SK-N-SH treated with all-trans-retinoic acid at 6 μM for 48 hours (cell line): ENCODE data around the gene CYP2A6.
"Not testable (repeated sequence)": the region's sequence is repeated elsewhere in the genome, so short reads cannot be mapped to it uniquely, and the experiment has no call there.

ENCODE experiments used
- BACH2 ChIP-seq: fragments of 250-450 bp; sonication (Bioruptor Pico); IDR thresholded peaks from 2 replicates; pipeline ENCODE4 v1.9.0; 2021; ENCODE audit warnings: mild to moderate bottlenecking, borderline replicate concordance
- OSR1 ChIP-seq: fragments of 250-450 bp; sonication (Bioruptor Pico); IDR thresholded peaks from 2 replicates; pipeline ENCODE4 v1.8.0; 2022; ENCODE audit warnings: moderate library complexity, mild to moderate bottlenecking, inconsistent platforms
- RARB ChIP-seq: fragments of 250-450 bp; sonication (Bioruptor Pico); IDR thresholded peaks from 2 replicates; pipeline ENCODE4 v1.8.0; 2021; ENCODE audit warnings: mild to moderate bottlenecking, moderate library complexity
- SNAI2 ChIP-seq: fragments of 250-450 bp; sonication (Bioruptor Pico); IDR thresholded peaks from 2 replicates; pipeline ENCODE4 v1.5.0; 2020; ENCODE audit warnings: mild to moderate bottlenecking, moderate library complexity
- ZC3H10 ChIP-seq: fragments of 250-450 bp; sonication (Bioruptor Pico); IDR thresholded peaks from 2 replicates; pipeline ENCODE4 v1.5.1; 2021; ENCODE audit warnings: mild to moderate bottlenecking, moderate library complexity
- ZFP3 ChIP-seq: fragments of 250-450 bp; sonication (Bioruptor Pico); IDR thresholded peaks from 2 replicates; pipeline ENCODE4 v1.5.0; 2020; ENCODE audit warnings: mild to moderate bottlenecking, moderate library complexity
- ZFP30 ChIP-seq: fragments of 450-650 bp; formaldehyde crosslinking; IDR thresholded peaks from 2 replicates; pipeline ENCODE4 v1.5.0; 2022; ENCODE audit warnings: mild to moderate bottlenecking, moderate library complexity
- ZNF565 ChIP-seq: fragments of 450-650 bp; formaldehyde crosslinking; conservative IDR thresholded peaks from 2 replicates; pipeline ENCODE4 v1.5.0; 2020; ENCODE audit warnings: low read depth, mild to moderate bottlenecking, moderate library complexity
- ZNF70 ChIP-seq: fragments of 450-650 bp; formaldehyde crosslinking; IDR thresholded peaks from 2 replicates; pipeline ENCODE4 v1.5.0; 2020; ENCODE audit warnings: mild to moderate bottlenecking, moderate library complexity
- TF ChIP-seq, protein P1 (sequence below): fragments of 250-450 bp; sonication (Bioruptor Pico); IDR thresholded peaks from 2 replicates; pipeline ENCODE4 v1.5.1; 2020; ENCODE audit warnings: low read depth, mild to moderate bottlenecking, moderate library complexity
- TF ChIP-seq, protein P2 (sequence below): fragments of 250-450 bp; sonication (Bioruptor Pico); IDR thresholded peaks from 2 replicates; pipeline ENCODE4 v1.8.0; 2020; ENCODE audit warnings: mild to moderate bottlenecking, moderate library complexity, borderline replicate concordance

DNA sequence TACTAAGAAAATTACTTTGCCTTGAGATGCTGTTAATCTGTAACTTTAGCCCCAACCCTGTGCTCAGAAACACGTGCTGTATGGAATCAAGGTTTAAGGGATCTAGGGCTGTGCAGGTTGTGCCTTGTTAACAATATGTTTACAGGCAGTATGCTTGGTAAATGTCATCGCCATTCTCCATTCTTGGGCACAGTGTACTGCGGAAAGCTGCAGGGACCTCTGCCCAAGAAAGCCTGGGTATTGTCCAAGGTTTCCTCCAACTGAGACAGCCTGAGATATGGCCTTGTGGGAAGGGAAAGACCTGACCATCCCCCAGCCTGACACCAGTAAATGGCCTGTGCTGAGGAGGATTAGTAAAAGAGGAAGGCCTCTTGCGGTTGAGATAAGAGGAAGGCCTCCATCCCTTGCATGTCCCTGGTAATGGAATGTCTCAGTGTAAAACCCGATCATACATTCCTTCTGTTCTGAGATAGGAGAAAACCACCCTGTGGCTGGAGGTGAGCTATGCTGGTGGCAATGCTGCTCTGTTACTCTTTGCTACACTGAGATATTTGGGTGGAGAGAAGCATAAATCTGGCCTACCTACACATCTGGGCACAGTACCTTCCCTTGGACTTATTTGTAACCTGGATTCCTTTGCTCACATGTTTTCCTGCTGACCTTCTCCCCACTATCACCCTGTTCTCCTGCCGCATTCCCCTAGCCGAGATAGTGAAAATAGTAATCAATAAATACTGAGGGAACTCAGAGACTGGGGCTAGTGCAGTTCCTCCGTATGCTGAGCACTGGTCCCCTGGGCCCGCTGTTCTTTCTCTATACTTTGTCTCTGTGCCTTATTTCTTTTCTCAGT is 27.3 kb downstream of the CYP2A6 start:
- not testable (repeated sequence) for TF ChIP-seq RARB (CRISPR knock-in tag); OSR1 (CRISPR knock-in tag); ZNF70 (CRISPR knock-in tag); BACH2; ZNF565; ZC3H10 (CRISPR knock-in tag); ZFP3 (CRISPR knock-in tag); SNAI2 (CRISPR knock-in tag); ZFP30 (CRISPR knock-in tag)
- TF ChIP-seq, protein P1, sequence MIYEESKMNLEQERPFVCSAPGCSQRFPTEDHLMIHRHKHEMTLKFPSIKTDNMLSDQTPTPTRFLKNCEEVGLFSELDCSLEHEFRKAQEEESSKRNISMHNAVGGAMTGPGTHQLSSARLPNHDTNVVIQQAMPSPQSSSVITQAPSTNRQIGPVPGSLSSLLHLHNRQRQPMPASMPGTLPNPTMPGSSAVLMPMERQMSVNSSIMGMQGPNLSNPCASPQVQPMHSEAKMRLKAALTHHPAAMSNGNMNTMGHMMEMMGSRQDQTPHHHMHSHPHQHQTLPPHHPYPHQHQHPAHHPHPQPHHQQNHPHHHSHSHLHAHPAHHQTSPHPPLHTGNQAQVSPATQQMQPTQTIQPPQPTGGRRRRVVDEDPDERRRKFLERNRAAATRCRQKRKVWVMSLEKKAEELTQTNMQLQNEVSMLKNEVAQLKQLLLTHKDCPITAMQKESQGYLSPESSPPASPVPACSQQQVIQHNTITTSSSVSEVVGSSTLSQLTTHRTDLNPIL (CRISPR knock-in tag), result not testable (repeated sequence)
- TF ChIP-seq, protein P2, sequence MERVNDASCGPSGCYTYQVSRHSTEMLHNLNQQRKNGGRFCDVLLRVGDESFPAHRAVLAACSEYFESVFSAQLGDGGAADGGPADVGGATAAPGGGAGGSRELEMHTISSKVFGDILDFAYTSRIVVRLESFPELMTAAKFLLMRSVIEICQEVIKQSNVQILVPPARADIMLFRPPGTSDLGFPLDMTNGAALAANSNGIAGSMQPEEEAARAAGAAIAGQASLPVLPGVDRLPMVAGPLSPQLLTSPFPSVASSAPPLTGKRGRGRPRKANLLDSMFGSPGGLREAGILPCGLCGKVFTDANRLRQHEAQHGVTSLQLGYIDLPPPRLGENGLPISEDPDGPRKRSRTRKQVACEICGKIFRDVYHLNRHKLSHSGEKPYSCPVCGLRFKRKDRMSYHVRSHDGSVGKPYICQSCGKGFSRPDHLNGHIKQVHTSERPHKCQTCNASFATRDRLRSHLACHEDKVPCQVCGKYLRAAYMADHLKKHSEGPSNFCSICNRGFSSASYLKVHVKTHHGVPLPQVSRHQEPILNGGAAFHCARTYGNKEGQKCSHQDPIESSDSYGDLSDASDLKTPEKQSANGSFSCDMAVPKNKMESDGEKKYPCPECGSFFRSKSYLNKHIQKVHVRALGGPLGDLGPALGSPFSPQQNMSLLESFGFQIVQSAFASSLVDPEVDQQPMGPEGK (CRISPR knock-in tag), result not testable (repeated sequence)
